Endometrium (tissue), 2 donors: Measurements from ENCODE around the gene DSEL.

Experiments
- FAIRE-seq: peaks from 2 replicates; lab custom pipeline; 2012; peaks lifted over from hg19 to GRCh38; lab: Jason Lieb, UNC
- donor health status: control.
- donor health status: control.

DSEL gene

DNA sequence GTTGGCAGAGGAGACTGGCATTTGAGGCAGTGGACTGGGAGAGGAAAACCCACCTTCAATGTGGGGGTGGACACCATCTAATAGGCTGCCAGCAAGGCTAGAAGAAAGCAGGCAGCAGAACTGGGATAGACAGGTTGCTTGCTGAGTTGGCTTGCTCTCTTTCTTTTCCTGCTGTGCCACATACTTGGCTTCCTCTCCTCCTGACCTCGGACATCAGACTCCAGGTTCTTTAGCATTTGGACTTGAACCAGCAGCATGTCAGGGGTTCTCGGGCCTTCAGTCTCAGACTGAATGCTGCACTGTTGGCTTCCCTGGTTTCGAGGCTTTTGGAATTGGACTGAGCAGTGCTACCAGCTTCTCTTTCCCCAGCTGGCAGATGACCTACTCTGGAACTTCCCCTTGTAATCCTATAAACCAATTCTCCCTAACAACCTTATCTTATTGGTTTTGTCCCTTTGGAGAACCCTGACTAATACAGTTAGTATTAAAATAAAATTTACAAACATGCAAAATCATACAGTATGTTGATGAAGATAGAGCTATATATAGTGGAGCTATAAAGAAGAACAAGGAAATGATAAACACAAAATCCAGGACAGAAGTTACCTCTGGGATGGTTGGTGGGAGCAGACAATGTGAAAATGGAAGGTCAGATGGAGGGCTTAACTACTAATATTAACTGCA lies 15.9 kb downstream of the DSEL start:
- no peak for FAIRE-seq

DNA sequence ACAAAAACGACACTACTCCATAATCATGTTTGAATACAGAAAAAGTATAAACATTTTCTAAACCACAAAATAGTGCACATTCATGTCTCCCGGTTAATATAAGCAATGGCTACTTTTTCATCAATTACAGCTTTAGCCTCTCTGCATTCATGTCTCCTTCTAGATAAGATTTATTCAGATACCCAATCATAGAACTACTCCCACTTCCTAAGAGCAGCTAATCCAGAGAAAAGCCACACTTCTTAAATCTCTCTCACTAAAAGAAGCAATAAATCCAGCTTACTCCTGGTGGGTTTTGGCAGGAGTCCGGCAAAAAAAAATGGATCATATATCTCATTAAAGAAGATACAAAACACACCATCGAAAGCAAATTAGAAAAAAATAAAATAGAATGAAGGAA lies 20.1 kb downstream of the DSEL start:
- FAIRE-seq: no peak

DNA sequence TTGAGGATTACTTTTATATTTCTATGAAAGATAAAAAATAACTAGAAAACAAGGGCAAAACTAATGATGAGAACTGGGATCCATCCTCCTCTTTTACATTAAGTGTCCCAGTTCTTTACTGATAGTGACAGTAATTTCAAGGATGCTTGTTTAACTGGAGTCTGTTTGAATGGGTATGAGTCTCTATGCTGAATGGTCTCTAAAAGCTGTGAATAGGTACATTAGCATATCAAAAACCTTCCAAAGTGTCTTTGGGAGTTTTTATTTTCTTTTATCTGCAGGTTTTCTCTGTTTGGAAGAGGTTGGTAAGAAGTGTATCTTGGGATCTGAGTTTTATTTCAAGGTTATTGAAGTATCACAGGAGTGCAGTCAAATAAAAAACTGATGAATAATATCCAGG lies 30.0 kb downstream of the DSEL start:
- no peak for FAIRE-seq

DNA sequence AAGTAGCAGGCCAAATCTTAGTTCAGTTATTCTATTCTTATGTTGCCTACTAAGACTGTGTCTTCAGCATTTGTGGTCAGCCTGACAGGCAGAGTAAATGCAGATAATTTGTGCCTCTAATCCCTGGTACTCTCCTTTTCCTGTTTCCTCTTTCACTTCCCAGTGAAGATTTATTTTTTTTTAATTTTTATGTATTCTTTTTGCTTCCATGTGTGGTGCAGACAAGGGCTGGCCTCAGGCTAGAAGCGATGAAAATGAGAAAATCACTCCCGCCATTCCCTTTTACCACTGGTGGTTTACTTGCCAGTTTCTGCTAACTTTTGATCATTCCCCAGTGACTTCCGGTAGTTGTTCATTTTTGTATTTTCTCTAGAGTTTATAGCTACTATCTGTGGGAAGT lies 30.9 kb downstream of the DSEL start:
- FAIRE-seq: no peak

DNA sequence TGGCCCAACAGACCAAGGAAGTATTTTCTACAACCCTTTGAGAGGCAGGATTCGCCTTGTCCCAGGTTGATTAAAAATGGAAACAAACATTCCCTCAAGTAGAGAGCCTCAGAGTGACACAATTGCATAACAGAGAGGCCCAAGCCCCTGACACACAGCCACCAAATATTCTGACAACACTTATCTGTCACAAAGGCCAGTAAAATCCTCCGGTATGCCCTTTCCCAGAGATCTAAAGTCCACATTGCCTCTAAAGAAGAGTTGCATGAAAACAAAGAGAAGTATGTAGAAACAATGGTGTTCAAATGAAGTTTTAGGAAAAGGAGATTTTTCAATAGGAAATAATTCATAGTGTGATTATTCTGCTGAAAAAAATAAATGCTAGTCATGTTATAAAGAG lies 32.1 kb downstream of the DSEL start:
- FAIRE-seq: no peak

DNA sequence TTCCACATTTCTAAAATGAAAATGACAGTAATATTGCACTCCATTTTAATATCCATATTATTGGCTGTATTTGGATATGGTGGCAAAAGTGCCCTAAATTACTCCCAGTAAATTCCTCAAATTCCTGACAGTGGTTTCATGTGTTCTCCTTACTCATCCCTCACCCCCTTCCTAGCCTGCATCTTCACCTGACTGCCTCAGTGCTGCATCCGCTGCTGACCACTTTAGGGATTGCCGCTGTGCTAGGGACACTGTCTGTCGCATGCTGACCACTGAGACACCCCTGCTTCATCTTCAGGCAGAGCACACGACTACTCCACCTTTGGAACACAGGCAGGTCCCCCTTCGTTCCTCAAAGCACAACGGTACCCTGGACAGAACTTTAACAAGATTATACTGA lies 32.6 kb downstream of the DSEL start:
- no peak for FAIRE-seq

DNA sequence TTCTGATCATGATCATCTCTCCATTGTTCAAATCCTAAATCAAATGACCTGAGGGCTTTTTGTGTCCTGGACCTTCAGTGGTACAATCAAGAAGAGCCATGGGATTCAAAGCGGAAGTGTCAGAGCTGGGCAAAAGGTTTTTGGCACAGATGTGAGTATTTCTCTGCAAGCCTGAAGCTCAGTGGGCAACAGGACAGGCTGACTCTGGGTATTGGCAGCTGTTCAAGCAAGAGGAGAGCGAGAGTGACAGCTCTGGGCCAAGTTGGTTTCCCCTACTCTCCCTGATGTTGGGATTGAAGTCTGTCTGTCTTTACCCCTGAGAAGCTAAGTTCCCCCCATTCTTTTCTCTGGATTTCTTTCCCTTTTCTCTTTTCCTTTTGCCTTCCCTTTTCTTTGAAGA lies 33.3 kb downstream of the DSEL start:
- FAIRE-seq: no peak

DNA sequence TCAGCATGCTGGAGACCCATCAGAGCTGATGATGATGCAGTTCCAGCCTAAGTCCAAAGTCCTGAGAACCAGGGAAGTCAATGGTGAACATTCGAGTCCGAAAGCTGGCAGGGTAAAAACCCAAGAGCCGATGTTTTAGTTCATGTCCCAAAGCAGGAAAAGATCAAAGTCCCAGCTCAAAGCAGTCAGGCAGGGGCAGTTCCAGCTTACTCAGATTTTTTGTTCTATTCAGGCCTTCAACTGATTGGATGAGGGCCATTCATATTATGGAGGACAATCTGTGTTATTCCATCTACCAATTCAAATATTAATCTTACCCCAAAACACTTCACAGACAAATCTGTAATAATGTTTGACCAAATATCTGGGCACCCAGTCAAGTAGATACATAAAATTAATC lies 38.3 kb downstream of the DSEL start:
- FAIRE-seq: no peak

DNA sequence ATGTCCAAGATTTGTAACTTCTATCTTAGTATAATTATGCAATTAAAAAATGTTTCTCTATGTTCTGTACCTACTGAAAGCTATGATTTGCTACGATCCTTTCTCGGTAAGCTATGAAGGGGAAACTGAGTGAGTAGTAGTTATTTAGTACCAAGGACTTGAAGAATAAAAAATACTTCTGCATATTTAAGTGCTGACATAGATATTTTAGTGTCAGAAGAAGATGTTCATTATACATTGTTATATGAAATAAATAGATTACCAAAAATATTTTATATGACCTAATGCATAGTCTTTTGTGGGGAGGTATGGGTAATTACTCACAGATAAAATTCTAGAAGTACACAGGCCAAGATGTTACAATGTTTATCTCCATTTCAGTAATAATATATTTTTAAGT lies 39.0 kb downstream of the DSEL start:
- no peak for FAIRE-seq

DNA sequence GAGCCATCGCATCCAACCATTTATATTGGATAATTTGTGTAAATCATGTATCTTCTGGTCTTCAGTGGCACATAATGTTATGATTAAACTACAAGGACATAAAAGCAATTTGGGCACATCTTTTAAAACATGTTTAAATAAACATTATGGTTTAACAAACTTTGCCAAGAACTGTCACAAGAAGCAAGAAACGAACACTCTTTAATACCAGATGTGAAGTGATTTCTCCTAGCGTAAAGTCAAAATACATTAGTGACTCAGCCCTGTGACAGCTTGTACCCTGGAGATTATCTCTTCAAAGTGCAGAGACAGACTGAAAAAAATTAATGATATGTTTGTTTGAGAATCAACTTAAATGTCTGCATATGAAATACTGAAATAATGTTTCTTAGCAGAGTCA lies 39.9 kb downstream of the DSEL start:
- FAIRE-seq: no peak

DNA sequence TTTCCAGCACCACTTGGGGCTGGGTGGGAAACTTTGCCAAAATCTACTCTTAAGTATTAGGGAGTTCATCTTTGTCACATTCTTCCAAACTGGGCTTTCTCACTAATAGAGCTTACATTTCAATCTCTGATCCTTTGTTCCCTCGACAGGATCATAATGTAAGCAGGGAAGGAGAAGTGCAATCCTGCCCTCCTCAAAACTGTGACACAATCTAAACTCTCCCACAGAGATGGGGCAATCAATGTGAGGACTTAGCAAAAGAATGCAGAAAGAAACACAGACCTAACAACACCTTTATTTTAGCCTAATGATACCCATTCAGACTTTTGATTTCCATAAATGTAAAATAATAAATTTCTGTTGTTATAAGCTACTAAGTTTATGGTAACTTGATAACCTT lies 40.8 kb downstream of the DSEL start:
- no peak for FAIRE-seq

DNA sequence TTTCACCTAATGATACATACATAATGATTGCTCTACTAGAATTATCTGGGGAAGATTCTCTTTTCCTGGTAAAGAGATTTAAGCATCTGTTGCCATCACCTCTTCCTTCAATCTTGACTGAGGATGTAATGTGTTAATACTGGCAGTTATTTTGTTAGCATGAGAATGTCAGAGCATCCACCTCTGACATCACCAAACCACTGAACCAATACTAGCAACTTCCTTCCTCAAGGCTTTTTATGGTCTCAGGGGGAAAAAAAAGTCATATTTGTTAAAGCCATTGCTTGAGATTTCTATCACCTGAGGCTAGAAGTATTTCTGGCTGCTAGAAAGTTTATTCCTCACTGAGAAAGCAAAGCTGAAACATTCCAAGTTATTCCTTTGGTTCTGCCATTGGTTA lies 48.5 kb downstream of the DSEL start:
- no peak for FAIRE-seq

DNA sequence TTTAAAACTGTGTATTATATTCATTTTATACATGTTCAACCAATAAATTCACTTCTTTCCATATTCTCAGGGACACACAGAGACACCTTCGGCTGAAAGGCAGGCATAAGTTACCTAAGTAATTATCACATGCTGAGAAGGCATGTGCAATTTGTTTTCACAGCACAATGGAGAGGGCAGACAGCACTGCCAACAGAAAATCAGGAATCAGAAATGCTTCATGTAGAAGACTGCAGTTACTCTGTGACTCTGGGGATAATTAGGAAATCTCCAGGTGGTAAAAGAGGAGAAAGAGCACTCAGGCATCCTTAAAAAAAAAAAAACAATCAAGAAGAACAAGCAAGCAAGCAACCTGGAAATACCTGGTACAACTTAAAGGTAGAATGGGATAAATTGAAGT lies 49.3 kb downstream of the DSEL start:
- no peak for FAIRE-seq

DNA sequence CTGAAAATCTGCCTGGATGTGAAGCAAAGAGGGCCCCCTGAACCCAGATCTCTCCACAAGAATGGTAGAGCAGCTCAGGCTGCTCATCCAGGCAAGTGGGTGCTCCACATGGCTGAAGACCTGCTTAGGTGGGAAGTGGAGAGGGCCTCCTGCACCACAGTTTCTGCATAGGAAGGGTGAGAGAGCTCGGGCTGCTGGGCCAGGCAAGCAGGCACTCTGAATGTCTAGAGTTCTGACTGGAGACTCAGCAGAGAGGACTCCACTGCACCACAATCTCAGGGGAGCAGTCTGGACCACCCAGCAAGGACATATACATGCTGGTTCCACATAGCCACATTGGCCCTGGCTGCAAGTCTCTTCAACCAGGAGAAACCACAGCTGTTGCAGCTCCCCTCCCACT lies 52.0 kb downstream of the DSEL start:
- no peak for FAIRE-seq

DNA sequence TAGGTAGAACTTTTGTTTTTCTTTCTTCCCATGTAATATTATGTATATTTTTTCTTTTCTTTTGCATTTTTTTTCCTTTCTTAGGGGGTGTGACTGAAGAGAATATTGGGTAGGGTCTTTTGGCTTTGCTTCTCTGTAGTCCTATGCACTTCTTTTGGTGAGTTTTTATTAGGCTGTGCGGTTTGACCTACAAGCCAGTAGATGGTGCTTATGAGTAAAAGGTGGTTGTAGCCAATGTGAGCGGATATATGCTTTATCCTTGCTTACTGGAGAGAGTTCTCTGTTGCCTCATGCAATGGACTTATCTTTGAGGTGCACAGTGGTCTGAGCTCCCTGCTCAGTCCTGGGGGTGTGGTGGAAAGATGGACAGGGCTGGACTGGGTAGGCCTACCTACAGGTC lies 52.7 kb downstream of the DSEL start:
- FAIRE-seq: no peak

DNA sequence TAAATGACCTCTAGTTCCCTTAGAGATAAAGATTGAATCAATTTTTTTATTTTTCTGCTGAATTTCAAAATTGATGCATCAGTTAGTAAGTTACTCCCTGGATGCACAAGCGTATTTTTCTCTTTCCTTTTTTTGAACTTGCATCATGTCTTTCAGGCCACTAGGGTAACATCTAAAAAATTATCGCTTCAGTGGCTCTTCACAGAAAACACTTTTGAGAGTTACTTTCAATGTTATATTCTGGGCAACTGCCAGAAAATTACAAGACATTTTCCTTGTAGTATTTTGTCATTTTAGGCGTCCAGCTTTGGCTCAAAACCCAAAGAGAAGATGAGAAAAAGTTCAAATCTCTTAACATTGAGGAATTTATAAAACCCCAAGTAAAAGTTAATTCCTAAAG lies 59.8 kb downstream of the DSEL start:
- FAIRE-seq: no peak
